Activated T-cell treated with anti-CD3 and anti-CD28 coated beads, Interleukin-2, amount 50 U/mL, for 4 hours (primary cell): ENCODE measurements around the gene MAD2L2. TPM values are rescaled to one million over a fixed set of nuclear protein-coding genes. Genes with fewer than 3 reads are reported as not detected.

Experiments used
- ATAC-seq, 2 donors: fragments of 200-7000 bp; cut with Tn5 transposase; one replicate each; pipeline ENCODE4 v1.10.0; 2021
- DNase-seq: peaks from one replicate; pipeline ENCODE4 v3.0.0-alpha.2; 2020
- H3K27me3 Mint-ChIP-seq: one replicate; pipeline ENCODE4 v1.8.0; 2021; ENCODE audit warnings: low read depth, mixed read lengths
- H3K36me3 Mint-ChIP-seq: one replicate; pipeline ENCODE4 v1.8.0; 2022; ENCODE audit warnings: mixed read lengths; ENCODE audit not compliant: insufficient read depth
- H3K4me1 Mint-ChIP-seq: one replicate; pipeline ENCODE4 v1.8.0; 2021; ENCODE audit warnings: low read depth, mixed read lengths
- H3K4me3 Mint-ChIP-seq: one replicate; pipeline ENCODE4 v1.8.0; 2021; ENCODE audit warnings: mild to moderate bottlenecking, moderate library complexity, mixed read lengths
- H3K9me3 Mint-ChIP-seq: one replicate; pipeline ENCODE4 v1.8.0; 2021; ENCODE audit warnings: mixed read lengths
- total RNA-seq, 3 donors: library from RNA; stranded (reverse); gene quantifications; one replicate each; pipeline ENCODE4 v1.2.1, GENCODE V29; 2021

MAD2L2 gene
- total RNA-seq, 3 donors from 2014 or later = 60.7 to 67.1 (median 63.0) TPM

- Mint-ChIP-seq H3K4me3 (no peak overlapping the region), H3K27me3 (peaks cover 29% of the 10 kb centered on the region), H3K36me3 (no peaks in the 10 kb centered on the region), H3K4me1 (no peaks in the 10 kb centered on the region), H3K9me3 (no peaks in the 10 kb centered on the region)
- ATAC-seq (no peak), DNase-seq (no peak)
Measured at GRCh38 chr1:11626551-11626950, 54.4 kb downstream of the MAD2L2 start.

Other genes starting within 250 kb of the MAD2L2 start
- gene DISP3, start 202.0 kb downstream of the MAD2L2 start, total RNA-seq = under 1 TPM; 0.23 to 0.57 (median 0.29) TPM
- 1 to 10 TPM in 2 of 3 donors, under 1 TPM in 1; 0.81 to 1.8 (median 1.7) TPM for gene FBXO2, start 26.7 kb downstream of the MAD2L2 start, total RNA-seq
- gene FBXO44, start 26.3 kb downstream of the MAD2L2 start, total RNA-seq = 10 to 100 TPM; 12.6 to 13.6 (median 13.2) TPM
- 10 to 100 TPM; 12.8 to 21.1 (median 19.1) TPM for gene FBXO6, start 16.9 kb downstream of the MAD2L2 start, total RNA-seq
- under 1 TPM; 0.03 to 0.08 (median 0.05) TPM for gene DRAXIN, start 10.6 kb upstream of the MAD2L2 start, total RNA-seq
- gene AGTRAP, start 55.0 kb upstream of the MAD2L2 start, total RNA-seq = 1 to 10 TPM; 6.5 to 7.8 (median 7.1) TPM
- not detected for gene C1orf167, start 81.0 kb upstream of the MAD2L2 start, total RNA-seq
- gene MTHFR, start 124.8 kb upstream of the MAD2L2 start, total RNA-seq = 10 to 100 TPM; 13.1 to 17.0 (median 14.9) TPM
- 10 to 100 TPM in 2 of 3 donors, 1 to 10 TPM in 1; 8.6 to 13.5 (median 10.7) TPM for gene CLCN6, start 125.0 kb upstream of the MAD2L2 start, total RNA-seq
- not detected for gene NPPA, start 166.6 kb upstream of the MAD2L2 start, total RNA-seq
- not detected for gene NPPB, start 177.8 kb upstream of the MAD2L2 start, total RNA-seq
- 10 to 100 TPM; 31.4 to 39.3 (median 35.0) TPM for gene KIAA2013, start 245.3 kb upstream of the MAD2L2 start, total RNA-seq